GM12878 (cell line): ENCODE measurements around the gene C15orf62. TPM values are rescaled to one million over a fixed set of nuclear protein-coding genes. Genes with fewer than 3 reads are reported as not detected.

Source experiments
- ATAC-seq: fragments of 200-7000 bp; cut with Tn5 transposase; 3 replicates; pipeline ENCODE4 v1.9.1; 2020; ENCODE audit warnings: mild to moderate bottlenecking, moderate library complexity
- BruUV-seq: library from RNA; stranded (reverse); fragments of 400-500 nt; replicated peaks from 2 replicates; lab custom pipeline; 2021; lab: Mats Ljungman, UMichigan
- CTCF ChIA-PET: fragments of 300-600 bp; sonication (Branson Sonifier 250); formaldehyde crosslinking; extraction: SDS; loops from one replicate; lab custom pipeline; 2021; ENCODE audit warnings: inconsistent platforms; lab: Yijun Ruan, JAX
- POLR2A ChIA-PET: fragments of 350-600 bp; formaldehyde crosslinking; extraction: SDS; loops from one replicate; lab custom pipeline; 2021; ENCODE audit warnings: inconsistent platforms; lab: Charles Lee
- RAD21 ChIA-PET: fragments of 300-600 bp; sonication (Branson Sonifier 250); formaldehyde crosslinking; loops from one replicate; lab custom pipeline; 2023; ENCODE audit warnings: antibody characterized with exemption; ENCODE audit not compliant: unreplicated experiment; lab: Charles Lee
- SMC1A ChIA-PET: fragments of 300-600 bp; sonication (Branson Sonifier 250); formaldehyde crosslinking; loops from one replicate; lab custom pipeline; 2023; ENCODE audit not compliant: unreplicated experiment, uncharacterized antibody; lab: Charles Lee
- DNase-seq: peaks from one replicate; pipeline ENCODE4 v3.0.0-alpha.2; 2011; ENCODE audit warnings: low read depth, low spot score
- FAIRE-seq: peaks from 3 replicates; lab custom pipeline; 2011; peaks lifted over from hg19 to GRCh38; lab: Jason Lieb, UNC
- H2AFZ ChIP-seq: 2 replicates; pipeline ENCODE4 v1.6.0; 2011; ENCODE audit warnings: low read depth, low read length, control low read depth; ENCODE audit not compliant: control insufficient read depth
- H3K27ac ChIP-seq: 2 replicates; pipeline ENCODE4 v1.5.1; 2011; ENCODE audit warnings: control low read depth; ENCODE audit not compliant: control insufficient read depth, insufficient read depth
- H3K27me3 ChIP-seq, 2 experiments: replicated peaks in 1 of 2; 2 replicates each; pipeline versions ENCODE4 v1.6.0 to v1.6.1; 2011; ENCODE audit warnings: low read length in 1 of 2; ENCODE audit not compliant: control insufficient read depth in 2 of 2, insufficient read depth in 2 of 2
- H3K36me3 ChIP-seq, 2 experiments: 2 replicates each; pipeline ENCODE4 v1.5.1; 2011; ENCODE audit warnings: low read length in 1 of 2; ENCODE audit not compliant: control insufficient read depth in 2 of 2, insufficient read depth in 2 of 2
- H3K4me1 ChIP-seq: 2 replicates; pipeline ENCODE4 v1.6.1; 2011; ENCODE audit warnings: mild to moderate bottlenecking, low read length, moderate library complexity, mixed read lengths; ENCODE audit not compliant: control insufficient read depth, insufficient read depth
- H3K4me2 ChIP-seq: 2 replicates; pipeline ENCODE4 v1.6.0; 2011; ENCODE audit warnings: control low read depth; ENCODE audit not compliant: control insufficient read depth, insufficient read depth
- H3K4me3 ChIP-seq: fragments of 200-600 bp; sonication (generic); 2 replicates; pipeline ENCODE4 v1.5.1; 2016
- H3K79me2 ChIP-seq: 2 replicates; pipeline ENCODE4 v1.6.0; 2011; ENCODE audit warnings: low read length; ENCODE audit not compliant: control insufficient read depth, insufficient read depth
- H3K9ac ChIP-seq: 2 replicates; pipeline ENCODE4 v1.8.0; 2011; ENCODE audit warnings: low read length, control low read depth, mixed read lengths; ENCODE audit not compliant: control insufficient read depth, insufficient read depth
- H3K9me3 ChIP-seq: replicated peaks from 3 replicates; pipeline ENCODE4 v1.5.1; 2011; ENCODE audit warnings: mild to moderate bottlenecking, low read length; ENCODE audit not compliant: control insufficient read depth, insufficient read depth
- H4K20me1 ChIP-seq: 2 replicates; pipeline ENCODE4 v1.6.0; 2011; ENCODE audit not compliant: control insufficient read depth, insufficient read depth
- IRF5 ChIP-seq: fragments of 450-650 bp; IDR thresholded peaks from 2 replicates; pipeline ENCODE4 v1.6.1; 2017; ENCODE audit warnings: borderline replicate concordance
- LARP7 ChIP-seq: fragments of 450-650 bp; IDR thresholded peaks from 2 replicates; pipeline ENCODE4 v1.6.1; 2017; ENCODE audit warnings: mild to moderate bottlenecking
- MTA2 ChIP-seq: fragments of 450-650 bp; IDR thresholded peaks from 2 replicates; pipeline ENCODE4 v1.6.1; 2016; ENCODE audit warnings: low read depth, mild to moderate bottlenecking, moderate library complexity
- MTA3 ChIP-seq: IDR thresholded peaks from 2 replicates; pipeline ENCODE4 v1.6.1; 2012; ENCODE audit warnings: low read length, inconsistent platforms, borderline replicate concordance
- MXI1 ChIP-seq: fragments of 150-350 bp; IDR thresholded peaks from 2 replicates; pipeline ENCODE4 v1.6.1; 2011; ENCODE audit warnings: low read depth, mild to moderate bottlenecking, inconsistent platforms, low read length, improper control_type of control experiment
- NR2F1 ChIP-seq: fragments of 450-650 bp; conservative IDR thresholded peaks from 2 replicates; pipeline ENCODE4 v1.6.1; 2017; ENCODE audit warnings: mild to moderate bottlenecking
- NRF1 ChIP-seq: conservative IDR thresholded peaks from 2 replicates; pipeline ENCODE4 v1.6.1; 2011; ENCODE audit warnings: mild to moderate bottlenecking, low read depth, low read length, improper control_type of control experiment
- PAX8 ChIP-seq: fragments of 450-650 bp; IDR thresholded peaks from 2 replicates; pipeline ENCODE4 v1.6.1; 2017; ENCODE audit warnings: mild to moderate bottlenecking, moderate library complexity
- POLR2AphosphoS5 ChIP-seq: IDR thresholded peaks from 2 replicates; pipeline ENCODE4 v1.6.1; 2011; ENCODE audit warnings: mild to moderate bottlenecking, low read length, inconsistent platforms
- POU2F2 ChIP-seq: IDR thresholded peaks from 3 replicates; pipeline ENCODE4 v1.6.1; 2011; ENCODE audit warnings: low read depth, mild to moderate bottlenecking, low read length, borderline replicate concordance
- RAD21 ChIP-seq: IDR thresholded peaks from 2 replicates; pipeline ENCODE4 v1.6.1; 2011; ENCODE audit warnings: mild to moderate bottlenecking, low read depth, low read length, moderate library complexity; ENCODE audit not compliant: insufficient read depth
- RELA ChIP-seq: fragments of 450-650 bp; IDR thresholded peaks from 2 replicates; pipeline ENCODE4 v1.8.0; 2014; ENCODE audit warnings: borderline replicate concordance; ENCODE audit not compliant: partially characterized antibody
- REST ChIP-seq: IDR thresholded peaks from 2 replicates; pipeline ENCODE4 v1.6.1; 2012; ENCODE audit warnings: mild to moderate bottlenecking, low read depth, low read length
- RUNX3 ChIP-seq: IDR thresholded peaks from 2 replicates; pipeline ENCODE4 v1.6.1; 2012; ENCODE audit warnings: low read length, inconsistent platforms
- SIN3A ChIP-seq: IDR thresholded peaks from 2 replicates; pipeline ENCODE4 v1.6.1; 2012; ENCODE audit warnings: low read depth, low read length, improper control_type of control experiment
- SMAD5 ChIP-seq: IDR thresholded peaks from 2 replicates; pipeline ENCODE4 v1.6.1; 2016; ENCODE audit warnings: antibody characterized with exemption, low read depth
- SUPT20H ChIP-seq: IDR thresholded peaks from 2 replicates; pipeline ENCODE4 v1.6.1; 2011; ENCODE audit warnings: low read depth, mild to moderate bottlenecking, low read length, moderate library complexity, borderline replicate concordance; ENCODE audit not compliant: control insufficient read depth
- YY1 ChIP-seq: IDR thresholded peaks from 2 replicates; pipeline ENCODE4 v1.6.1; 2011; ENCODE audit warnings: low read depth, mild to moderate bottlenecking, low read length
- ZNF217 ChIP-seq: fragments of 450-650 bp; IDR thresholded peaks from 2 replicates; pipeline ENCODE4 v1.6.1; 2017; ENCODE audit warnings: antibody characterized with exemption, mild to moderate bottlenecking
- ZNF622 ChIP-seq: fragments of 450-650 bp; IDR thresholded peaks from 2 replicates; pipeline ENCODE4 v1.6.1; 2017; ENCODE audit warnings: mild to moderate bottlenecking, inconsistent platforms
- WGBS: methylation state at CpG from one replicate; pipeline ENCODE4 v1.1.6; 2016; ENCODE audit warnings: low lambda C conversion rate; ENCODE audit not compliant: insufficient replicate concordance, insufficient coverage; ENCODE audit errors: missing lambda C conversion rate; 5-methylcytosine and 5-hydroxymethylcytosine counted together
- in situ Hi-C: fragments of 300-500 bp; cut with MboI; formaldehyde crosslinking; loops from 9 replicates; pipeline ENCODE4 v1.14.3; 2018; ENCODE audit warnings: mixed read lengths
- intact Hi-C: fragments of 100-400 bp; cut with micrococcal nuclease; formaldehyde crosslinking; loops from one replicate; pipeline ENCODE4 v1.14.2; 2022; ENCODE audit not compliant: unreplicated experiment
- polyA plus RNA-seq, 11 experiments: library from polyadenylated mRNA; depleted of rRNA in 4 of 11; unstranded in 6 of 11; stranded (reverse) in 5 of 11; fragments of >200 nt; fragmentation: Nextera tagmentation in 4 of 11; fragmentation: Illumina TruSeq in 1 of 11; extraction: Ambion mirVana in 4 of 11; extraction: Trizol in 1 of 11; gene quantifications; 1 replicate in 1 of 11; 2 replicates in 10 of 11; pipeline versions ENCODE4 v1.2.1 to v1.2.3, GENCODE V29; 2011 to 2016; ENCODE audit warnings: inconsistent platforms in 2 of 11, missing spikeins in 2 of 11, low read depth in 1 of 11
- total RNA-seq, 4 experiments: library from RNA; depleted of rRNA in 3 of 4; stranded (reverse); fragments of >200 nt in 3 of 4; fragmentation: Illumina TruSeq in 1 of 4; extraction: Trizol in 1 of 4; gene quantifications; 2 replicates each; pipeline versions ENCODE4 v1.2.1 to v1.2.3, GENCODE V29; 2013 to 2021

The C15orf62 gene
- total and polyA plus RNA-seq, 10 of the 15 experiments (the other 5 are each of a cell fraction or from before 2014, with no cell fraction given) = 0.06 to 0.68 (median 0.40) TPM; not detected in 1

GRCh38 chr15:40790718-40791117 is 20.9 kb downstream of the C15orf62 start:
- FAIRE-seq (no peak), ATAC-seq (no peak)
- Histone ChIP-seq H3K9ac (no peak overlapping the region), H3K9me3 (no peaks in the 10 kb centered on the region), H3K4me3 (no peak overlapping the region), H3K4me2 (no peak overlapping the region), H3K4me1 (peaks cover 9% of the 10 kb centered on the region), H3K27ac (no peak overlapping the region), H3K36me3 (peaks cover 0 to 7% of the 10 kb centered on the region in 2 experiments; a peak in 2 of 4 replicates), H3K79me2 (peaks cover 5% of the 10 kb centered on the region)
- intact Hi-C loops = no loop called here
- no TSS peak for BruUV-seq
- POLR2A ChIA-PET = no interaction called here
- CTCF ChIA-PET = interaction anchor here (1.1 to 1.5 kb wide), 2 partner anchors 8 to 68 kb away, joined by 4 read pairs; no protein-coding TSS in a partner anchor
- TF ChIP-seq ZNF217 (no peak), RAD21 (no peak), NRF1 (no peak), NR2F1 (no peak), LARP7 (no peak), SMAD5 (no peak), MTA2 (no peak), MXI1 (no peak), POLR2AphosphoS5 (no peak), RELA (no peak), SUPT20H (no peak), ZNF622 (no peak), POU2F2 (no peak), RUNX3 (no peak), REST (no peak), PAX8 (no peak), YY1 (no peak), SIN3A (no peak), MTA3 (no peak), IRF5 (no peak)
- TF ChIP-seq, all 136 proteins: peak for 0
- no peak for DNase-seq
- SMC1A ChIA-PET = interaction anchor here (1.5 kb wide), 1 partner anchor 101 kb away, joined by 4 read pairs; no protein-coding TSS in a partner anchor
- in situ Hi-C loops = no loop called here
- 100% methylated on average over 3 of the region's 3 CpGs for WGBS
- Histone ChIP-seq H4K20me1 (no peaks in the 10 kb centered on the region), H3K27me3 (no peaks in the 10 kb centered on the region), H2AFZ (no peak overlapping the region)
- RAD21 ChIA-PET = no interaction called here
